Measurements from ENCODE around the gene HUS1. TPM values are rescaled to one million over a fixed set of nuclear protein-coding genes. Genes with fewer than 3 reads are reported as not detected.
A peak's percentile ranks its signal among the peaks of the same experiment; 100 is the strongest.

Gene HUS1
- polyA plus RNA-seq, 1 donor: 18.7 TPM

DNA sequence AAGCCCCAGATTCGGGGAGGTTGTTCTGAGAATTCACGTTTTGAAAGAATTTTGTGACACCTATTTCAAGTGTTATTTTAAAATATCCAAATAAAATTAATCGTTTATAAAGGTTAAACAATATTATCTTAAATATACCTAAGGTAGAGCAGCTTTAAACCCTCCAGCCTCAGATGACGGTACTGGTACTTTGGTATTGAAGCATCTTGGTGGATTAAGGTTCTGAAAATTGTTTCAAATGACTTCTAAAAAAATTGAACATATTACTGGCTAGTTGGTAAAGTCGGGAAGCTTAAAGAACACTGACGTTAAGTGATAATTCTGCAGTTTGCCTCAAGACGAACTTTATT is 392 bp upstream of the HUS1 start:
- DNase-seq (ENCODE audit: low read depth): no peak

DNA sequence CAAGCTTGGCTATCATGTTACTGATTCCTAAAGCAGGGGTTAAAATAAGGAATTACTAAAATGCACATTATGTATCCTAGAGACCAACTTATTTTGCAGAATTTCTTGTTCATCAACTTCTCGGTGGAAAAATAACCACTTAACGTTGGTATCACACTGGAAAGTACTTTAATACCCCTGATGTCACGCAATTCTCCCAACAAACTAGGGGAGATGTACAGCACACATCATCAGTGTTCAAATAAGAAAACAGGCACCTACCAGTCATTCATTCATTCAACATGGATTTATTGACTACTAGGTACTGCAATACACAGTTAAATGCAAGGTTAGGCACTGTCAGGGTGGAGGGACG is 648 bp downstream of the HUS1 start:
- DNase-seq (ENCODE audit: low read depth): no peak

DNA sequence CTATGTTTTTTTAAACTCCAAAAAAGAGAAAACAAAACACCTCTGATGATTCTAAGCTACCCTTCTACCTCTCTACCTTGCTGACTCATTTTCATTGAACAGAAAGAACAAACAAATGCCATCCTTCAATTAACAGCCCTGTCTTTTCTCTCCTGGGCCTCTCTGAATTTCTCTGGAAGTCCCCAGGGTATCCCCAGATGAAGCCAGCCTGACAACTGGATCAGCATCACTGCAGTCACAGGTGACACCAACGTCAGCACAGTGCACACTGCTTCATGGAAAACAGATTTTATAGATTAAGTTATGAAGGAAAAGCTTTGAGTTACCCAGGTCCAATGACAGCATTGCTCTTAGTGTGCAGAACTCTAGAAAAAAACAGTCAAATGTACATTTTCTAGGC is 5.7 kb downstream of the HUS1 start:
- no peak for DNase-seq (ENCODE audit: low read depth)

DNA sequence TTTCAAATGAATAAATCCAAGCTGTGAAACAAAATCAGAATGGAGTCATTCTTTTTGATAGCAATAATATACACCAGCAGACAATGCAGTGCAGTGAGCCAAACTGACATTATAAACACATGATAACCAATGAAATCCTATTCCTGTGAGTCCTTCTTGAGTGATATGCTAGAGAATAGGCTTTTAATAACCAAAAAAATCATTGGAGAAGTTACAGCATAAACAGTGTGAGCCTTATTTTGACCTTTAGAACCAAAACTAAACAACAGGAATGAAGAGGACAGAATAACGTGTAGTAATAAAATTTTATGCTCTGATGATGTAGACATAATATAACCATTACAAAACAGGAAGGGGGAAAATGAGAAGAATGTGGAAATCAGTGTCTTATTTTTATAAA is 8.7 kb downstream of the HUS1 start:
- no peak for DNase-seq (ENCODE audit: low read depth)

DNA sequence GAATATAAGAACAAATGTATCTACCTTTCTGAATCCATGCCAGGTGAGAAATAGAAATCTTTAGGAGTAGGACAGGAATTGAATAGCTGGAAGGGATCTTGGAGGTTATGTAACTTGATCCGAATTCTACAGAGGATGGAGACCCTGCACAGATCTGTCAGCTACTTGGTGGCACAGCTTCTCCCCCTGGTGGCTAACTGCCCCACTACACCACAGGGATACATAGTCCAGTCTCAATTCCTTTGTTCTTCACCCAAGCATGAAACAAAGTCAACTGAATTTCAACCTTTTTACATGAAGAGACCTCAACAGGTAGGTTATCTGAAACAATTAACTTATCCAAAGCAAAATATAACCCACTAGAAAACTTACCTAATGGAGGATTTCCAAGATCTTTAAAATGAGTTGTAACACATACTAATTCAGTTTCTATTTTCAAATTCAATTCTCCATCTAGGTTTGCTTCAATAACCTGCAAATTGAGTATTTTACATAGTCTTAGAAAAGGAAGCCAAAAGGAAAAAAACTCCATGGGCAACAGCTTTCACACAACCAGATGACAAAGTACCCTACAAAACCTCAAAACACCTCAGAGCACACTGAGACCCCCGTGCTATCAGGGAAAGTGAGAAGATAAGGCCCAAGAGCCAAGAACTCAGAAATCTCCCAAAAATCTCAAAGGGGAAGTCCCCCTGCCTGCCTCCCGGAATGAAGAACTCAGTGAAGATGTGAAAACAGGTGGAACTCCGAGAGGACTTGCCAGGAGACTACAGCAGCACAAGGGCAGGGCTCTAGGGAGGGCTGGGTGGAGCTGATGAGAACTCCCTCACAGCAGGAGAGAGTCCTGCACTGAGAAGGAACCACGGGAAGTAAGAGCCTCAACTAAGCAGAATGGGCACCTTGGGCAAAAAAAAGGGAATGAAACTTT is 10.3 kb downstream of the HUS1 start:
- DNase-seq (ENCODE audit: low read depth): no peak

DNA sequence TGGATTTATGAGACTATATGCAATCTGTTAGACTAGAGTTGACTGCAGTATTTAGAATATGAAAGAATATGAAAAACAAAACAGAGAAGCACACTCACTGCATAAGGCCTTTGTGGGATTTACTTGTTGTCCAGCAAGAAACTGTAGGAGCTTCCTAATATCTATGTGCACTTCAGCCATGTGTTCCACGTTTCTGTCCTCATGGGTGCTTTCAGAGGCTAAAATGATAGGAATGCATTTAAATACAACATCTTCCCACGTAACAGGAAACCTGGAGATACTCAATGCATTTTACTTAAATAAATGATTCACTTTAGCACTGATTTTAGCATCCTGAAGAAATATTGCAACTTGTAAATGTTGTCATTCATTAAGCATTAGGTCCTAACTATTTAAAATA is 11.7 kb downstream of the HUS1 start:
- no peak for DNase-seq (ENCODE audit: low read depth)

DNA sequence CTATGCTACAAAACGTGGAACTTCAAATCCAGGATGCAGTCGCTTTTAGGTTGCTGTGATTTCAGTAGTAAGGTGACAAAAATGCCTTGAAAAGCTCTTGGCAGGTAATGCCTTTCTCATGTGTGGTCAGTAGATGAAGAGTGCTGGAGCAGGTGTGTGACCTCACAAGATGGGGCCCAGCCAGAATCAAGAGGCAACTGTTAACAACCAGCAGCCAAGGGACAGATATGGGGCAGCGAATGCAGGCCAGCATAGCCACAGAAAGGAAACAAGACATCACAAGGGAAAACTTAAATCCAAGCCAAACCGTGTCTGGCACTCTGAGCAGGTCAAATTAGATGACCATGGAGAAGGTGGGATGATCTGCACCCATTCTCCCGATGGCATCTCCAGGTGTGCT is 12.3 kb downstream of the HUS1 start:
- DNase-seq (ENCODE audit: low read depth): no peak

DNA sequence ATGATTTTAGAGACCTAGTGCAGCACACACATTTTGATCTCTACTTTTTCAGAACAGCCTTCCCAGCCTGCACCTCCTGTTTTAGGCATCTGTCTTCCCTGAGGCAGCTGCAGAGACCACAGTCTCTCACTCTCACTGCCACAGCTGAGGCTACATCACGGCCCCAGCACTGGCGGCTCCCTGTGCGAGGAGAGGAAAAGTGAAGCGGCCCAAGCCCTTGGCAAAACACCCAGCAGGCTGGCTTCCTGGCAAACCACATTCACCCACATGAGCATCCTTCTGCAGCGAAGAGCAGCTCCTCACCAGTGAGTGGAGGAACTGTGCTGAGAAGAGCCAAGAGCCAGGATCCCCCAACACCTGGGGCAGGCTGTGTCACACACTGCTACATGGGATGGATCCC is 14.0 kb downstream of the HUS1 start:
- no peak for DNase-seq (ENCODE audit: low read depth)

DNA sequence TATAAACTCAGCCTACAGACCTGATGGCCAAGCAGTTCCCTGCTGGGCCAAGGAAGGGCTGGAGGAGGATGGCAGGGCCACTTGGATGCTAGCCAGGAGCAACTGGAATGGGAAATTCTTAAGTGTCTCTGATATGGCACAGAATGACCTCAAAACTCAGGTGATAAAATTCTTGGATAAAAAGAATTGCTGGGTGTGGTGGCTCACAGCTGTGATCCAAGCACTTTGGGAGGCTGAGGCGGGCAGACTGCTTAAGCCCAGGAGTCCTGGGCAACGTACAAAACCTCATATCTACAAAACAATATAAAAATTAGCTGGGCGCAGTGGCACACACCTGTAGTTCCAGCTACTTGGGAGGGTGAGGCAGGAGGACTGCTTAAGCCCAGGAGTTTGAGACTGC is 17.2 kb downstream of the HUS1 start:
- no peak for DNase-seq (ENCODE audit: low read depth)

DNA sequence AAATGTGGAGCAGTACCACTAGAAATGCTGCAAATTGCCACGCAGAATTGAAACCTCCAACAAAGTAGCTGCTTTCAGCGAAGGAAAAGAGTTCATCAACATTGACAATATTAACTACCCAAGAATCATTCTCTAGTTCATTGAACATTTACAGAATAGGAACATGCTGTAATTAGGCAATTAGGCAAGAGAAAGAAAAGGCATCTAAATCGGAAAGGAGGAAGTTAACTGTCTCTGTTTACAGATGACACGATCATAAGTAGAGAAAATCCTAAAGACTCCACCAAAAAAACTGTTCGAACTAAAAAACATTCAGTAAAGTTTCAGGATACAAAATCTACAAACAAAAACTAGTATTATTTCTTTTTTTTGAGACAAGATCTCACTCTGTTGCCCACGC is 22.3 kb downstream of the HUS1 start:
- DNase-seq (ENCODE audit: low read depth): no peak

DNA sequence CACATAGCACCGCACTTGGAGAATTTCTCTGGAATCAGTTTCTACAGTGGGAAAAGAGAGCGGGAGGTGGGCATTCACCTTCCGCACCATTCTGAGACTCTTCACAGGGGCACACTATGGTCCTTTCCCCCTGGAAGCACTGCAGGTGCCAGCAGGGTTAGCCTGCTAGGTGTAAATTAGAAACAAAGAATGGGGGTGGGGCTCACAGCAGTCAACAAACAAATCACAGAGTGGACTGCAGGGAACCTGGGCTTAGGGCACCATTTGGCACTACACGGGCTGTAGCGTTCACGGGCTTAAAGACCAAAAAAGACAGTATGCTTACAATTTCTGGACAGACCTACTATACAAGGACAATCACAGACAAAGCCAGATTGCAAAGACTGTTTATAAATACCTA is 23.2 kb downstream of the HUS1 start:
- DNase-seq (ENCODE audit: low read depth): no peak

DNA sequence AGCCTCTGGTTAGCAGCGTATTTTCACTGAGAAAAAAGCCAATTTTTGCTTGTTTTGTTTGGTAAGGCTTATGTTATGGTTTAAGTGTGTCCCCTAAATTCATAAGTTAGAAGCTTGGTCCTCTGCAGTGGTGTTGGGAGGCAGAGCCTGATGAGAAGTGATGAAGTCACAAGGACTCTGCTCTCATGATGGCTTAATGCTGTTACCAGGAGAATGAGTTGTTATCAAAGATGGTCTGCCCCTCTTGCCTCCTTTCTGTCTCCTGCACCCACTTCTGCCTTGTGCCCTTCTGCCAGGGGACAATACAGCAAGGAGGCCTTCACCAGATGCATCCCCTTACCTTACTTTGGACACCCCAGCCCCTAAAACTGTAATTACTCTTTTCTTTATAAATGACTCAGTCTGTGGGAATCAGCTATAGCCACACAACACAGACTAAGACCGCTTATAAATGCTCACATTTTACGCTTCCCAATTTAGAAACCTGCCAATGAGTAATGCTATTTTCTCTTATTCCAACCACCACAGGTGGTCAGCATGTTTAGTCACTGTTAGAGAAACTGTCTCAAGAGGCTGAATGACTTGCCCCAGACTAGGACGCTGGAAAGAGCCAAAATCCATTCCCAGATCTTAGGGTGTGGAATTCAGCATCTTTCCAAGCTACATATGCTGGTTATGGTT is 25.0 kb downstream of the HUS1 start:
- DNase-seq (ENCODE audit: low read depth): no peak

DNA sequence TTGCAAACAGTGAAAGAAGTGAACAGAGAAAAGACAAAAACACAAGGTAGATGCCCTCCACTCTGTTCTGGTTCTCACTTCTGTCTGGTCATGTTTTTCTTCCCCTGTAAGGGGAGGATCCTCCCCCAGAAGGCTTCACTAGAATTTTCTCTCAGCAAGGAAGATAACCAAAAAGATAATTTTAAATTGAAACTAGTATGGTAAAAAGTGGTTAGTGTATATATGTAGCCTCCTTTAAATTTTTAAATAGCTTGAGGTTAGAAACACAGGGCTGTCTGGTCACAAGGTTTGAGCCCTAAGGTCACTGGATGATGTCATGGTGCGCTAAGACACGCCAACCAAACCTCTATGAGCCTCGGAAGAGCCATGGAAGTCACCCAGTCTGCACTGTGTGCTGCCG is 25.6 kb downstream of the HUS1 start:
- no peak for DNase-seq (ENCODE audit: low read depth)

DNA sequence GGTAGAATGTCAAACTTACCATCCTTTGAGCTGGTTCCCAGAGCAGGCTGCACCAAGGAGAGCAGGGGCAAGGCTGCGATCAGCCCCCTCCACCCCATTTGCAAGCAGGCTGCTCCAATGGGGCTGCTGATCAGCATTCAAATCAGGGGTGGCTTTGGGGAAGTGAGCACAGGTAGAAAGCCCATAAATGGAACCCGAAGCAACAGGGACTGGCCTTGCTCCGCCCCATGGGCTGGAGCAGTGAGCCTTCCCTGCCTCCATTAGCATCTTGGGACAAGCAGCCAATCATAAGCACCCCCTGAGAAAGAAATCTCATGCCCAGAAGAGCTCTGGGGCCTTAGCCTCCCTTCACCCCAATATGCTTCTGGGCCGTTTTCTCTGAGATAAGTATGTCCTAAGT is 27.2 kb downstream of the HUS1 start:
- no peak for DNase-seq (ENCODE audit: low read depth)

DNA sequence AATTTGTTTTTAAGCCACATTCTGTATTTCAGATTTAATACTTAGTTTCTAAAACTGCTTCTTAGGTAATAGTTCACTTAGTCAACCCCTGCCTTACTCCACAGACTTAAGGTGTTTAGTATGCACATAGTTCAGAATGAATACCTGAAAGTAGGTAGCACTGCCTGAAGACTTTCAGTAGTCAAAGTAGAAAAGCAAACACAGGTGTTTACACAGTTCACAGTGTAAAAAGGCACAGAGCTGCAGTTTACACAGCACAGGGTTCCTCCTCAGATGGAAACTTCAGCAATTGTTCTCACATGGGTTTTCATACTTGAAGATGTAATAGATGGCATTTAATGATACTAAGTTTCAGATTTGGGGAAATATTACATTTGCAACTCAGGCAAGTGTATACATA is 28.0 kb downstream of the HUS1 start:
- no peak for DNase-seq (ENCODE audit: low read depth)

DNA sequence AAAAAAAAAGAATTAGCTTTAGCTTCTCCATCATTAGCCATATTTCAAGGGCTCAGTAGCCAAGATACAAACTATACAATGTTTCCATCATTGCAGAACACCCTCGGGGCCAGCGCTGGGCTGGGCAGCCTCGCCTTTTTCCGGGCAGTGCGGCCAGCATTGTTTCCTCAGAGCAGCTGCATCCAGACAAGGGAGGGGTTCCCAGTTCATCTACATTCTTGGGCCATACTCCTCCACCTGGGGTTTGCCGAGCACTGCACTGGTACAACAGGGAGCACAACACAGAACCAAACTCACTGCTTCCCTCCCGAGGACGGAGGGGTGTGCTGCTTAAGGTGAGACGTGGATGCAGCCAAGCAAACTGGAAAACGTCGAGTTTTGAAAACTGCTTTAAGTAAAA is 28.7 kb downstream of the HUS1 start:
- DNase-seq (ENCODE audit: low read depth): no peak

DNA sequence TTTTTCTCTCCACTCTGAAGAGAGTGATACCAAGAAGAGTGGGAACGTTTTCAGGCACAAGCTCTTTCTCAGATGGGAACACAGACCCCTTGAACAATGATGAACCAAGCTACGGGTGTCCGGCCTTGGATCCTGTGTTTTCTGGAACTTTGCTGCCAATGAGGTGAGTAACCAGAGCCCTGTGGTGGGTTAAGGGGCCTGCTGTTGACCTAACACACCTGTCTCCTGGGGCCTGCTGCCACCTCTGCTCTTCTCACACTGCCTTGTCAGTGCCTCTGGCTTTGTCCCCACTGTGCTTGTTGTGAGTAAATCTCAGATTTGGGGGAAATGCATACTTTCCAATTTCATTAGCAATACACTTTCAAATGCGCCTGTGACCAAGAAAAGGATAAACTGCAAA is 29.7 kb downstream of the HUS1 start:
- DNase-seq (ENCODE audit: low read depth): no peak

DNA sequence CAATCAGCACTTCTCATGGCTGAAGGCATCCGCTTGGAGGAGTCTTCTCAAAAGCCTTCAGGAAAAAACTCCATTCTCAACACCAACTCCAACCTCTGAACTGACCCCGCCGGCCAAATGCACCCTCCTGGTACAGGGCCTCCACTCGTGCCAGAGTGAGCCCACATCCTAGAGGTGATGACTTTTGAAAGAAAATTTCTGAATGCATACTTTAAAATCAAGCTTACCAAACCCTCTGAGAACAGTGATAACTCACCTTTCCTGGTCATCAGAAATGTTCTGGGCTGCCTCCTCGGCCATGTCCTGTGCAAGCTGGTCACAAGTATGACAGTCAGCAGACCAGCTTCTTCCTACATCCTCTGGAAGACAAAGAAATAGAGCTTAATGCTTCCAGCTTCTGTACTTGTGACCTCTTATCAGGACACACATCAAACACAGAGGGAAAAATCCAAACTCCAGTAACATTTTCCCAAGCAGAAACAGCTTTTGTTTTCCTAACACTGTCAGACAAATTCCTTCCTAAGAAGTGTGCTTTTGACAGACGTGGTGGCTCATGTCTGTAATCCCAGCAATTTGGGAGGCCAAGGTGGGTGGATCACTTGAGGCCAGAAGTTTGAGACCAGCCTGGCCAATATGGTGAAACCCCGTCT is 31.1 kb downstream of the HUS1 start, which contains the start of gene PKD1L1:
TSS of gene PKD1L1 (minus strand) at position 326 of the 650 bp plus-strand sequence. CDS start at position 300, 26 bp downstream.
- no peak for DNase-seq (ENCODE audit: low read depth)

DNA sequence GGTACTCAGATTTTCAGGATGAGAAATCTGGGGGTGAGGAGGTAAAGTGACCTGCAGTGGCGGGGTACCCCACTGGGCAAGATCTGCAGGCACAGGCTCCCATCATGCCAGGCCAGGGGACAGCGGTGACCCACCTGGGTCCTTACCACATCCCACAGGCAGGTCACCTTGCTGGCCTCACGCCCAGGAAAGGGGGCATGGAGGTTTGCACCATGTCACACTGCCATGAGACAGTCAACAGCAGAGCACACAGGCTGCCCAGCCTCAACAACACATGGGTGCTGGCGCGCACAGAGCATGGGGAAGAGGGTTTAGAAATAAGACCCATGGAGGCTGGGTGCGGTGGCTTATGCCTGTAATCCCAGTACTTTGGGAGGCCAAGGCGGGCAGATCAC is 32.1 kb downstream of the HUS1 start:
- no peak for DNase-seq (ENCODE audit: low read depth)

DNA sequence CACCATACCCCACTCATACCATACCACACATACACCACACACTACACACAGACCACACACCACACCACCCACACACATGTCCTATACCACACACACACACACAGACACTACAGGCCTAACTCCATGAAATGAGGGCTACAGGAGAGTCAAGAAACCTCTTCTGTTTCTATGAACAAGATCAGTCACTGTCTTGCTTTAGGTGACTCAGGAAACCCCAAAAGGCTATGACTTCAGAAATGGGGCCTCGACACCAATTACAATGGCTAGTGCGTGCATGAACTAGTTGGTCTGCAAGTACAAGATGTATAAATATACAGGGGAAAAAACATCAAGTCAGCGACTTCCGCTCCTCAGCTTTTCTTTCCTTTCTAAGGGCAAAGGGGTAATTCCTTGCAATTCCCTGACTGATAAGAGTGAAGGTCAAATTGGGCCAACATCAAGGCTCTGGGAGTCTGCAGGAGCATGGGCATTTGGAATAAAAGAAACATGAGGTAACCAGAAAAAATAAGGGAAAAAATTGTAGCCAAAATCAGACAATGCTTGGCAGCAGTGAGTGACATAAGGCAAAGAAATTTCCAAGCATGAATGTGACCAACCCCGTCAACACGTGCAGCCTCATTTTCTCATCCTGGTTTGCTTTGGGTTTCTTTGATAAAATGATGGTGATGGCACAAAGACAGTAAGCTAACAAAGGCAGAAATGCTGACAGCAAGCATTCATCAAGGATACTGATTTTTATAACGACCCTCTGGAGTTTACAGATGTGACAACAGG is 32.6 kb downstream of the HUS1 start:
- DNase-seq (ENCODE audit: low read depth): no peak

DNA sequence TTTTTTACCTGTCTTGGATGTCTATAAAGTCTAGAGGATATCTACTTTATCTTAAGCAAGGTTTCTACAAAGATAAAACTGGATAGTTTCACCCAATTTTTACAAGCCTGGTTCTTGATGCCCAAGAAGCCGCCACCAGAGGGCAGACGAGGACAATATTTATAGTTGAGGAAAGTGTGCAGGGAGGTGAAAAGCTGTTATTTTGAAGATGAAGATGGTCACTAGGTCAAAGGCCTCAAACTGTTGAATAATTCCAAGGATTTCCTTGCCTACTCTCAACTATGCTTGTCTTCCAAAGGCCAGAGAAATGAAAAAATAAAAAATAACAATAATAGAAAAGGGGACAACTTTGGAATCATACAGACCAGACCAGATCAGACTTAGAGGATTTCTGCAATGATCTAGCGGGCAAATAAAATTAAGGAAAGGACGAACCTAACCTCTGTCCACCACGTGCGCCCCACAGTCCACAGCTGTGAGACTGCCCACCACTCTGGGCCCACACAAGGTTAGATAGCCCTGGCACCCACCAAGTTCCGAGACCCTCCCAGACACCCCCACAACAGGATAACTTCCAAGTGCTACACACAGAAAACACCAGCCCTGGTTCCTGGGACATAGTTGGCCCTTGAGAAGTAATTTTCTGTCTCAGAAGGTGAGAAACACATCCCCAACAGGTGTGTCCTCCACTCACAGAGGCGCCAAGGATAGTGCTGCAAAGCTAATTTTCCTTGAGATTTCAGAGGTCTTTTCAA is 34.0 kb downstream of the HUS1 start:
- peak; percentile 29 for DNase-seq (ENCODE audit: low read depth)
